NCI-H1694 (cell line): ENCODE measurements around the gene GRID1.
"Not testable (repeated sequence)": the region's sequence is repeated elsewhere in the genome, so short reads cannot be mapped to it uniquely, and the experiment has no call there.

Source experiments
- DNase-seq: peaks from one replicate; lab custom pipeline; 2025; lab: John Stamatoyannopoulos, UW

The GRID1 gene

DNA sequence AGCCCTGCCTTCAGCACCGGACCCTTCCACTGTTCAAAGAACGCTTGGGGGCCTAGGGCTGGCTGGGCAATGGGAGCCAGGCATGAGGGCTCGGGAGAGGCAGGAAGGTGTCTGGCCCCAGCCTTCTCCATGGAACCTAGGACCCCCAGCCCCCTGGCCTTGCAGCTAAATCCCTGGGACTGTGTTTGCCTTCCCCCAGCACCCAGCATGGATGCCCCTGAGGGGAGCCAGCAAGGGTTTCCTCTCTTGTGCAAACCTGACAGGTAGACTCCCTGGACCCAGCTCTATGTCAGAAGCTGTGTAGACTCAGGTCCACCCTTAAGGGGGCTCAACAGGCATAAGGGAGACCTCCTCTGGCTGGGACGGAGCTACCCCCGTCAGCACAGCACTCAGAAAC is 288.0 kb downstream of the GRID1 start:
- no peak for DNase-seq

DNA sequence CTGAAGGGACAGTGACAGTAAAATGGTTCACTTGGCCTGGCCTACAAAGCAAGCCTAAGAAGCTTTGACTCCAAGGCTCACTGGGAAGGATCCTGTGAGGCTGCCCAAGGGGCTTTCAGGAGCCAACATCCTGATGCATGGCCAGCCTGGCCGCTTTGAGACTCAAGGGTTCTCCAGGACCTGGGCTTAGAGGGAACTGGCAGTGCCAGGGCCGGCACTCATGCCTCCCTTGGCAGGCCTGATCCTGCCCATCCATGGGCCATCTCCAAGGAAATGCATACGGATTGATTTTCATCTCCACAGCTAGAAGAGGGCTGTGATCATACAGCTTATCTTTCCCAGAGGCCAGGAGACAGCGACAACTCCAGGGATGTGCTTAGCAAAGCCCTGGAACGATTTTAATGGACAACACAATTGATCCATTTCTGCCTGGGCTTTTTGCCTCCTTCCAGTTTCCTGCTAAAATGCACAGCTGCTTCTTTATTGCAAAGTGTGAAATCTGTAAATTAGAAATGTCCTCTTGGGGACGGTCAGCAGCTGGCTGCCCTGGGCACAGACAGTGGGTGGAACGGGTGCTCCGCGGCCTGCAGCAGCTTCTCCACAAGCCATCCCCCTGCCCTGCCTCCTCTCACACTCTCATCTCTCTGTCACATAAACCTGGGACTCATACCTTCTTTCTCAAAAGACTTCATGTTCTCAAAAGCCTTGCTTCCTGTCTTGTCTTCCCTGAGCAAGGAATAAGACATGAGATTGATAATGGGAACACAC is 288.5 kb downstream of the GRID1 start:
- DNase-seq, result no peak

- no peak for DNase-seq
Observed at GRCh38 chr10:86077271-86077670, 289.3 kb downstream of the GRID1 start.

- not testable (repeated sequence) for DNase-seq
Observed at GRCh38 chr10:86076497-86076896, 290.1 kb downstream of the GRID1 start.

DNA sequence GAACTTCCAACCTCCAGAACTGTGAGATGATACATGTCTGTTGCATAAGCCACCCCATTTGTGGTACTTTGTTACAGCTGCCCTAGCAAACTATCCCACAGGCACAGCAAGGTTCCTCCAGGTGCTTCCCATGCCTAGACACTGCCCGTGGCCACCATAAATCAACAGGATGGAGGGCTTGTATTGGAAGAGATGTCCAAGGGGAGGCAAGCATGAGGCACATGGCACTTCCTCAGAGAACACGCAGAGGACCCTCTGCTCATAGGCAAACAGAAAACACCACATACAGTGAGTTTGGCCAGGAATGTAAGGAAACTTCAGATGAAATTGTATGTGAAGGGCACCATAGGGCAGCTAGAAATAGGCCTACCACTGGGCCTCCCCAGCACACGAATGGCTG is 291.1 kb downstream of the GRID1 start:
- DNase-seq, result no peak

GRCh38 chr10:86074294-86074693 is 292.3 kb downstream of the GRID1 start:
- DNase-seq, result no peak

DNA sequence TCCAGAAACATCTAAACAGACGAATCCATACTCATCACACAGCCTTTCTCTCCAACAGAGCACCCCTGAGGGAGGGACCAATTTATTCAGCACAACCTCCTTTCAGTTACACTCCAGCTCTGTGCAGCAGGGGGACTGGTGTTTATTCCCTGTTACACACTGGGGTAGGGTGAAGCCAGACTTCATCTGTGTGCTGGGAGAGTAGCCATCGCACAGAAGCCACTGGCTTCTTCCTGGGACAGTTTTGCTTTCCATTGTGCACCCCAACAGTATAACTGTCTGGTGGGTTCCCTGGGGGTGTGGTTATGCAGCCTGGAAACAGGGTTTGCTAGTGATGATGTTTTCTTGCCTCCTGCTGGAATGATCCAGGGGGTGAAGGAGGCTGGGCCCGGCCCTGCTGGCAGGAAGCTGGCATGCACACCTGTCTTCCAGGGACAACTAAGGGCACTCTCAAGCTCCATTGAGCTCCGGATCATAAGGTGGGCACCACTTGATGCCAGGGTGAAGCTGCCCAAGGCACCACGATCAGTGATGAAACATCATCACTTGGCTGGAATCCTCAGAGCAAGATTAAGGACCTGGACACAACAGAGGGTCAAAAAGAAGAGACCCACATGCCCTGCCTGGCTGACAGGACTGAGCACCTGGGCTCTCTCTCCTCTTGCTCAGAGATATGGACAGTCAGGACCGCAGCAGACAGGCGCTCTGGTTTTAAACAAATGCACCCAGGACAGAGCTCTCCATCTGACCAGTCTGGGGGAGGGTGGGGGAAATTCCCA is 293.2 kb downstream of the GRID1 start:
- DNase-seq, result no peak

GRCh38 chr10:86072413-86072812 is 294.2 kb downstream of the GRID1 start:
- DNase-seq, result no peak

GRCh38 chr10:86071758-86072157 is 294.8 kb downstream of the GRID1 start:
- DNase-seq, result no peak

DNA sequence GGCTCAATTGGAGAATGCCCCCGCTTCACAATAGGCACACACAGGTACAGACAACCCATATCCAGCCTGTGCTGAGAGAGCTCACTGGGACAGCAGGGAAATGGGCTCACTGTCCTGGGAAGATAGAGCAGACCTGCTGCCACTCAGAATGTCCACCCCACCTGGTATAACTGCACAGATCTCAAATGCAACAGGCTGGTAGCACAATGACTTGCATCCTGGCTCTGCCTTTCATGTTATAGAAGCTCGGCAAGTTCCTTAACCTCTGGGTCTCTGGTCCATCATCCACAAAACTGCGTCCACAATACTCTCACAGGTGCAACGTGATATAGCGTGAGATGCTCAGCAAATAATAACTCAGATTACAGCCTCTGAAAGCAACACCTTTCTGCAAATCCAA is 295.4 kb downstream of the GRID1 start:
- no peak for DNase-seq

GRCh38 chr10:86070278-86070677 is 296.3 kb downstream of the GRID1 start:
- DNase-seq, result no peak

- no peak for DNase-seq
Observed at GRCh38 chr10:86068231-86069054, 298.2 kb downstream of the GRID1 start.

DNA sequence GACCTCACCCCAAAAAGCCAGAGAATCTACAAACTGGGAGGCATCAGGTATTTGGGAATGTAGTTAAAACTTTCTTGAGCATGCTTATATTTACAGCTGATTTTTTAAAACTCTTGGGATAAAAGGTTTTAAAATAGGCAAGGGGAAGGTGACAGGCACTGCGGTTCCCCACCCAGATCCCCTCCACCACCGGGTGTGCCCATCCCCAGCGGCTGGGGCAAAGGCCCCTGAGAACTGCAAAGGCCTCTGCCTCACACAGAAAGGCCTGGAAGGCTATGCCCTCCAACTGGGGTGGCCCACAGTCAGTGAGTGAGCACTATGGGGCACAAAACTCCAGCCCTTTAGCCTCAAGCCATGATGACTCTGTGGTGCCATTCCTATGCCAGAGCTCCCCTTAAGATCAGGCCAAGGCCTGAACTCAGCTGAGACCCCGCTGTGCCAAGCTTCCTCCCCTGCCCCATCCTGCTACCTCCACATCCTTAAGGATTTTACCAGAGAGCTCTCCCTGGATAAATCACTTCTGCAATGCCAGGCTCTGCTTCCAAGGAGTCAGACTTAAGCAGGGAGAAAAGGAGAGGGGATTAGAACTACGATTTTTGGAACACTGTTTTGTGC is 299.1 kb downstream of the GRID1 start:
- DNase-seq, result no peak

DNA sequence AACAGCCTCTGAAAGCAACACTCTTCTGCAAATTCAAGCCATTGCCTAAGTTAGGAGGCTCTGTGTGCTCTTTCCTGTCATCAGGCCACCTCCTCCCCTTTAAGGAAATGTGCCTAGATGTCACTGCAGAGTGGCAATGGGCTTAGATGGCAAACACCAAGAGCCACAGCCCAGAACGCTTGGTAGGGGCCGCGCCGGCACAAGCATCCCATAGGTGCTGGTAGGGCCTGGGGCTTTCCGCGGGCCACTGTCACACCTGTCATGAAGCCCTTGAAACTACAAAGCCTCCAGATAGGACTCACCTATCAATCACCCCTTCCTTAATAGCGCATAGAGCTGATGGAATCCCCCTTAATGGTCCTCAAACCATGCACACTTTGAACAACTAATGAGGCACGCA is 299.9 kb downstream of the GRID1 start:
- DNase-seq, result no peak

DNA sequence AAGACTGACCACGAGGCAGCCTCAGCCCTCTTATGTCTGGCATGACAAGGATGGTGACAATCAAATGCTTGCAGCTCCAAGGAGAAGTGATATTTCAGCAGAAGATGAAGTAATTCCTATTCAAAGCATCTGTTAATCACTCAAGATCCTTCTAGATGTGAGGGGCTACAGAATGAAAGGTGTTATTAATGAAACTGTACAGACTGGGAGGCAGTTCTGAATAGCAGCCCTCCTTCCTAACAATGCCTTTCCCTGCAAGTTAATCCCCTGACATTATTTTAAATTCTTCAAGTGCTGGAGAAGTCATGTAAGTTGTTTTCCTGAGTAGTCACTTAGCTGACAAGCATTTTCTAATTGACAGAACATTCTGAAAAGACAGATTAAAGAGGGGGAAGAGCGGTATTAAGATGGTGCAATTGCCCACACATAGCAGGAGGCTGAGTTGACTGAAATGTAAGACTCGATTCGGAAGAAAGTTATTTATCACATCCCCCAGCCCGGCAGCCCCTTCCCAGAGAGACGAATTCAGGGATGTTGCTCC is 300.8 kb downstream of the GRID1 start:
- no peak for DNase-seq

DNA sequence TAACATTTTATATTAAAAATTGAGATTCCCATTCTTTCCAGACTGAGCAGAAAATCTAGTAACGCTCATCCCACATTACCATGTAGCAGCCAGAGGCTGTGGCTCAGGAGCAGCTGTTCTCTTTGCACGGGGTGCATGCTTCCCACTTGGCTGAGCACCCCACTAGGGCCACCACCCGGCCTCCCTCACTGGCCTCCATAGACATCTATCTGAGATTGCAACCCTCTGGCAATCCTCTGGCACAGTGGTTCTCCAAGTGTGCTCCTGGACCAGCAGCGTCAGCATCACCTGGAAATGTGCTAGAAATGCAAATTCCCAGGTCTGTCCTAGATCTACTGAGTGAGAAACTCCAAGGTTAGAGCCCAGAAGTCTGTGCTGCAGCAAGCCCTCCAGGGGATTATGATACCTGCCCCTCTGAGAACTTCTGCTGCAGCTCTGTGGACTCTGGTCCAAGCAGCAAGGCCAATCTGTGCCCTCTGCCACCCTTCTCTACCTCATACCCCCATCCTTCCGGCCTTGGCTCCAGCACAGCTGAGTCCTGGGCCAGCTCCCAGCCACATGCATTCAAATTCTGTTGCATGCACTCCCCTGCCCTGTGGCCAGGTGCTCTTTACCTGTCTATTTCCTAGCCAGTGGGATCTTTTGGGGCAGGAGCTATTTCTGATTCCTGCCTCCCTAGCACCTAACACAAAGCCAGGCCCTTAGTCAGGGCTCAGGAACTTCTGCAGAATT is 301.5 kb downstream of the GRID1 start:
- DNase-seq, result no peak

DNA sequence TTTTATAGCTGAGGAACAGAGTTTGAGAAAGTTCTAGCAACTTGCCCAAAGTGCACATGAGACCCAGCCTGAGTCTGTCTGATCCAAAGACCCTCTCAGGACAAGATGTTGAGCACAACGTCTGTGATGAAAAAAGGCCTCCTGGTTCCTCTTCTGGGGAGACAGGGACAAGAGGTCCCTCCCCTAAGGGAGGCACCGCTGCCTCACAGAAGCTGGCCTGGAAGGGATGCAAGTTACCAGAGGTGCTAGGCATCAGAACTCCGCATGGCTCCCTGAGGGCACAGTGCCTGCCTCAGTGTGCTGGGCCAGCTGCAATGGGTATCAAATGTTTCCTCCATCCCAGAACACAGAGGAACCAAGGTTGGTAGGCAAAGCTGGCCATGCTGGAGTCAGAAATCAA is 302.4 kb downstream of the GRID1 start:
- no peak for DNase-seq

DNA sequence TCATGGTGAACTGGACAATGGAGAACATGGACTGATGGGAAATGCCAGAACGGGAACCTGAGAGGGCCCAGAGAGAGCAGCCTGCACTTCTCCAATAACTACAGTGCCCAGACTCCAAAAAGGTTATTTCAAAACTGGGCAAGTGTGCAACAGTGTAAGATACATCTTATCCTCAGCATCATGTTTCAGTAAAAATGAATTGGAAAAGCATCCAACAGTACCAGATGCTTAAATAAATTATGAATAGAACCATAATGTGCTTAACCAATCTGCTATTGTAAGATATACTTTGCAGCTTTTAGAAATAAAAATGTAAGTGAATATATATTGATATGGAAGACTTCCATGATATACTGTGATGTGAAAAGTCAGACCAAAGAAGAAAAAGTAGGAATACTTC is 303.3 kb downstream of the GRID1 start:
- no peak for DNase-seq

DNA sequence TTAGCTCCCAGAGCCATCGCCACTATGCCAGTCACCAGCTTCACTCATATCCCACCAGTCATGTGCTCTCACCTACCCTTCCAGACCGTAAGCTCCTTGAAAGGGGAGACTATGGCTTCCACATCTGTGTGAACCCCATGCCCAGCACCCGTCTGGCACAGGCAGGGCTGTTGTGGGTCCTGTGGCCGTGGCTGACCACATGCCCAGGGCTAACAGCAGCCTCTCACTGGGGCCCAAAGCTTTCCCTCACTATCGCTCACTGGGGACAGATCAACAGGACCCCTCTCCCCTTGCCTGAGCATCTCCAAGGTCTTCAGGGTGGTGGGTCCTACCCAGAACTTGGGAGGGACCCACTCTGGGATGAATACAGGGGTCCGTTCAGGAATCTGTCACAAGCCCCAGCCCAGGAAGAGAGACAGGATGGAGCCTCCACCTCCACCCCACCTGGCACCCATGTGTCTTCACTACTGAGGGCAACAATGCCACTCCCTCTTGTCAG is 303.9 kb downstream of the GRID1 start:
- DNase-seq, result no peak

GRCh38 chr10:86062198-86062550 is 304.4 kb downstream of the GRID1 start:
- DNase-seq, result no peak
